HCT116 (cell line): ENCODE data around the gene PXYLP1. TPM values are rescaled to one million over a fixed set of nuclear protein-coding genes. Genes with fewer than 3 reads are reported as not detected.

Source experiments
- ATAC-seq: fragments of 200-7000 bp; cut with Tn5 transposase; 2 replicates; pipeline ENCODE4 v1.9.1; 2020; ENCODE audit warnings: mild to moderate bottlenecking, moderate library complexity
- BruUV-seq: library from RNA; stranded (reverse); fragments of 400-500 nt; replicated peaks from 2 replicates; lab custom pipeline; 2021; lab: Mats Ljungman, UMichigan
- CTCF ChIA-PET: fragments of 300-600 bp; sonication (Branson Sonifier 250); formaldehyde crosslinking; loops from one replicate; lab custom pipeline; 2021; ENCODE audit warnings: antibody characterized with exemption; lab: Charles Lee
- POLR2A ChIA-PET: fragments of 300-600, 350-600 bp; sonication (Branson Sonifier 250); formaldehyde crosslinking; loops from one replicate; lab custom pipeline; 2021; ENCODE audit warnings: antibody characterized with exemption; lab: Charles Lee
- RAD21 ChIA-PET, 2 experiments: fragments of 300-600 bp; sonication (Branson Sonifier 250); formaldehyde crosslinking; loops; one replicate each; lab custom pipeline; 2023; ENCODE audit warnings: low total read pairs in 2 of 2; ENCODE audit not compliant: uncharacterized antibody in 2 of 2, unreplicated experiment in 2 of 2, low non-redundant PET in 1 of 2; lab: Charles Lee
- DNase-seq: peaks from one replicate; pipeline ENCODE4 v3.0.0-alpha.2; 2010; ENCODE audit warnings: low read depth, low spot score
- H2AFZ ChIP-seq: fragments of 200-600 bp; shearing (Covaris generic), sonication (generic); 2 replicates; pipeline ENCODE4 v1.6.1; 2017; ENCODE audit warnings: low read depth, mixed run types, mixed read lengths, antibody characterized with exemption, low read length; ENCODE audit not compliant: poor library complexity, severe bottlenecking
- H3K27ac ChIP-seq: 2 replicates; pipeline ENCODE4 v1.5.1; 2012; ENCODE audit warnings: low read depth, low read length
- H3K27me3 ChIP-seq: fragments of 200-600 bp; sonication (generic); 2 replicates; pipeline ENCODE4 v1.6.1; 2016; ENCODE audit warnings: mixed run types, low read length, mixed read lengths; ENCODE audit not compliant: insufficient read depth
- H3K36me3 ChIP-seq, 2 experiments: fragments of 200-500 bp in 1 of 2; fragments of 200-600 bp in 1 of 2; sonication (Bioruptor generic) in 1 of 2; sonication (generic) in 1 of 2; 2 replicates each; pipeline versions ENCODE4 v1.5.1 to v1.6.1; 2014 to 2016; ENCODE audit warnings: low read length in 2 of 2, inconsistent platforms in 1 of 2, mixed read lengths in 1 of 2, mixed run types in 1 of 2; ENCODE audit not compliant: insufficient read depth in 2 of 2, control insufficient read depth in 1 of 2
- H3K4me1 ChIP-seq, 2 experiments: fragments of 200-600 bp in 1 of 2; sonication (generic) in 1 of 2; 2 replicates each; pipeline versions ENCODE4 v1.5.1 to v1.6.1; 2012 to 2017; ENCODE audit warnings: low read length in 2 of 2, inconsistent platforms in 1 of 2, mild to moderate bottlenecking in 1 of 2, mixed read lengths in 1 of 2, mixed run types in 1 of 2, moderate library complexity in 1 of 2; ENCODE audit not compliant: insufficient read depth in 2 of 2, control insufficient read depth in 1 of 2
- H3K4me2 ChIP-seq: fragments of 200-600 bp; sonication (generic); 2 replicates; pipeline ENCODE4 v1.6.1; 2017; ENCODE audit warnings: mixed run types, low read length, mixed read lengths
- H3K4me3 ChIP-seq, 2 experiments: fragments of 200-600 bp in 1 of 2; sonication (generic) in 1 of 2; replicated peaks in 1 of 2; 2 replicates each; pipeline ENCODE4 v1.5.1; 2011 to 2016; ENCODE audit warnings: low read length in 2 of 2, control low read depth in 1 of 2, low read depth in 1 of 2, mild to moderate bottlenecking in 1 of 2, mixed read lengths in 1 of 2, mixed run types in 1 of 2
- H3K79me2 ChIP-seq: fragments of 200-600 bp; sonication (generic); 2 replicates; pipeline ENCODE4 v1.6.1; 2017; ENCODE audit warnings: mild to moderate bottlenecking, mixed run types, low read length, moderate library complexity, mixed read lengths; ENCODE audit not compliant: insufficient read depth
- H3K9ac ChIP-seq: fragments of 200-600 bp; sonication (generic); 2 replicates; pipeline ENCODE4 v1.6.1; 2016; ENCODE audit warnings: low read length, mixed read lengths
- H3K9me2 ChIP-seq: fragments of 200-600 bp; sonication (generic), shearing (Covaris generic); 2 replicates; pipeline ENCODE4 v1.6.1; 2017; ENCODE audit warnings: mixed run types, mild to moderate bottlenecking, moderate library complexity; ENCODE audit not compliant: insufficient read depth
- H3K9me3 ChIP-seq, 2 experiments: fragments of 200-500 bp in 1 of 2; fragments of 200-600 bp in 1 of 2; sonication (Bioruptor generic) in 1 of 2; sonication (generic) in 1 of 2; 2 replicates each; pipeline ENCODE4 v1.6.1; 2014 to 2017; ENCODE audit warnings: low read length in 2 of 2, mixed read lengths in 2 of 2, inconsistent platforms in 1 of 2, low read depth in 1 of 2, mild to moderate bottlenecking in 1 of 2, mixed run types in 1 of 2, moderate library complexity in 1 of 2; ENCODE audit not compliant: control insufficient read depth in 1 of 2, insufficient read depth in 1 of 2
- H4K20me1 ChIP-seq: fragments of 200-600 bp; sonication (generic), shearing (Covaris generic); 2 replicates; pipeline ENCODE4 v1.6.1; 2017; ENCODE audit warnings: mixed run types, mild to moderate bottlenecking, moderate library complexity; ENCODE audit not compliant: insufficient read depth
- CBX3 ChIP-seq: IDR thresholded peaks from 2 replicates; pipeline ENCODE4 v1.6.1; 2012; ENCODE audit warnings: low read depth
- CEBPB ChIP-seq: IDR thresholded peaks from 2 replicates; pipeline ENCODE4 v1.6.1; 2012; ENCODE audit warnings: low read depth
- EZH2 ChIP-seq: fragments of 200-600 bp; sonication (generic); IDR thresholded peaks from 2 replicates; pipeline ENCODE4 v1.6.1; 2017; ENCODE audit warnings: antibody characterized with exemption, mixed run types
- EZH2phosphoT487 ChIP-seq: fragments of 200-600 bp; IDR thresholded peaks from 2 replicates; pipeline ENCODE4 v1.6.1; 2018; ENCODE audit warnings: antibody characterized with exemption, borderline replicate concordance
- FOSL1 ChIP-seq: IDR thresholded peaks from 2 replicates; pipeline ENCODE4 v1.6.1; 2012; ENCODE audit warnings: low read depth
- POLR2A ChIP-seq: IDR thresholded peaks from 2 replicates; pipeline ENCODE4 v1.7.0; 2011; ENCODE audit warnings: borderline replicate concordance; ENCODE audit not compliant: insufficient read depth, insufficient read length; ENCODE audit errors: extremely low read depth
- SIN3A ChIP-seq: IDR thresholded peaks from 2 replicates; pipeline ENCODE4 v1.6.1; 2012; ENCODE audit warnings: low read depth
- SP1 ChIP-seq: IDR thresholded peaks from 2 replicates; pipeline ENCODE4 v1.6.1; 2012; ENCODE audit warnings: low read depth
- TCF7L2 ChIP-seq: IDR thresholded peaks from 2 replicates; pipeline ENCODE4 v1.7.0; 2011; ENCODE audit warnings: borderline replicate concordance, inconsistent platforms; ENCODE audit not compliant: insufficient read depth, insufficient read length; ENCODE audit errors: extremely low read depth
- YY1 ChIP-seq: IDR thresholded peaks from 2 replicates; pipeline ENCODE4 v1.6.1; 2011; ENCODE audit warnings: low read length, low read depth, moderate library complexity, mild to moderate bottlenecking; ENCODE audit not compliant: insufficient replicate concordance; ENCODE audit errors: extremely low read depth
- ZFX ChIP-seq: fragments of 450-650 bp; IDR thresholded peaks from 2 replicates; pipeline ENCODE4 v1.6.1; 2017
- ZNF274 ChIP-seq: fragments of 200-500 bp; sonication (Bioruptor generic); IDR thresholded peaks from 2 replicates; pipeline ENCODE4 v1.6.1; 2014; ENCODE audit warnings: mild to moderate bottlenecking, low read depth, low read length, inconsistent platforms
- intact Hi-C: fragments of 100-400 bp; cut with micrococcal nuclease; formaldehyde crosslinking; loops from 2 replicates; pipeline ENCODE4 v1.10.0; 2022
- total RNA-seq: library from RNA; stranded (reverse); gene quantifications from one replicate; pipeline ENCODE4 v1.2.1, GENCODE V29; 2021; ENCODE audit not compliant: unreplicated experiment
- TF ChIP-seq, protein P1 (sequence below): IDR thresholded peaks from 2 replicates; pipeline ENCODE4 v1.6.1; 2012
- TF ChIP-seq, protein P2 (sequence below): IDR thresholded peaks from 2 replicates; pipeline ENCODE4 v1.6.1; 2011; ENCODE audit warnings: mild to moderate bottlenecking, low read length, moderate library complexity; ENCODE audit not compliant: insufficient replicate concordance; ENCODE audit errors: extremely low read depth

Gene PXYLP1
- total RNA-seq, 1 experiment from 2014 or later, result 15.3 TPM

DNA sequence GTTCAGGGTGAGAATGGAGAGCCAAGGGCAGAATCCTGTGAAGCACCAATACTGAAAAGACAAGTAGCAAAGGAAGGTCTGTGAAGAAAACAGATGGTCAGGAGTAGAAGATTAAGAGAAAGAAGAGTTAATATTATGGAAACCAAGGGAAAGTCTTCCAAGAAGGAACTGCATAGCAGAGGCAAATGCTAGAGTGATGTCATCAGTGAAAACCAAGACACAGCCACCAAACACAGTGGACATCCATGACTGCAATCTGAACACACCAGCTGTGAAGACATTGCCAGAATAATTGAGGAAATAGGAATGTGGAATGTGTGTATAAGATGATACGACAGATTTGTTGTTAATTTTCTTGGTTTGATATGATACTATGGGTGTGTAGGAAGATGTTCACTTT, 109.9 kb downstream of the PXYLP1 start:
- Histone ChIP-seq H3K4me3 (no peak overlapping the region), H3K36me3 (no peaks in the 10 kb centered on the region), H3K4me2 (no peak overlapping the region), H3K9ac (no peak overlapping the region), H3K9me2 (no peaks in the 10 kb centered on the region), H2AFZ (no peak overlapping the region), H3K4me1 (no peaks in the 10 kb centered on the region), H4K20me1 (no peaks in the 10 kb centered on the region), H3K9me3 (no peaks in the 10 kb centered on the region), H3K27me3 (no peaks in the 10 kb centered on the region), H3K27ac (no peak overlapping the region), H3K79me2 (no peaks in the 10 kb centered on the region)
- CTCF ChIA-PET, result no interaction called here
- BruUV-seq, result no TSS peak
- POLR2A ChIA-PET, result no interaction called here
- DNase-seq (no peak), ATAC-seq (no peak)
- RAD21 ChIA-PET, result no interaction called here
- intact Hi-C loops, result no loop called here
- no peak for TF ChIP-seq POLR2A
- TF ChIP-seq CBX3, result no peak
- no peak for TF ChIP-seq TCF7L2
- TF ChIP-seq SIN3A, result no peak
- TF ChIP-seq FOSL1, result no peak
- TF ChIP-seq, protein P1, sequence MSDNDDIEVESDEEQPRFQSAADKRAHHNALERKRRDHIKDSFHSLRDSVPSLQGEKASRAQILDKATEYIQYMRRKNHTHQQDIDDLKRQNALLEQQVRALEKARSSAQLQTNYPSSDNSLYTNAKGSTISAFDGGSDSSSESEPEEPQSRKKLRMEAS, result no peak
- TF ChIP-seq ZFX, result no peak
- TF ChIP-seq, protein P2, sequence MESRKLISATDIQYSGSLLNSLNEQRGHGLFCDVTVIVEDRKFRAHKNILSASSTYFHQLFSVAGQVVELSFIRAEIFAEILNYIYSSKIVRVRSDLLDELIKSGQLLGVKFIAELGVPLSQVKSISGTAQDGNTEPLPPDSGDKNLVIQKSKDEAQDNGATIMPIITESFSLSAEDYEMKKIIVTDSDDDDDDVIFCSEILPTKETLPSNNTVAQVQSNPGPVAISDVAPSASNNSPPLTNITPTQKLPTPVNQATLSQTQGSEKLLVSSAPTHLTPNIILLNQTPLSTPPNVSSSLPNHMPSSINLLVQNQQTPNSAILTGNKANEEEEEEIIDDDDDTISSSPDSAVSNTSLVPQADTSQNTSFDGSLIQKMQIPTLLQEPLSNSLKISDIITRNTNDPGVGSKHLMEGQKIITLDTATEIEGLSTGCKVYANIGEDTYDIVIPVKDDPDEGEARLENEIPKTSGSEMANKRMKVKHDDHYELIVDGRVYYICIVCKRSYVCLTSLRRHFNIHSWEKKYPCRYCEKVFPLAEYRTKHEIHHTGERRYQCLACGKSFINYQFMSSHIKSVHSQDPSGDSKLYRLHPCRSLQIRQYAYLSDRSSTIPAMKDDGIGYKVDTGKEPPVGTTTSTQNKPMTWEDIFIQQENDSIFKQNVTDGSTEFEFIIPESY, result no peak
- no peak for TF ChIP-seq EZH2
- TF ChIP-seq EZH2phosphoT487, result no peak
- no peak for TF ChIP-seq ZNF274
- no peak for TF ChIP-seq YY1
- TF ChIP-seq CEBPB, result no peak
- TF ChIP-seq SP1, result no peak
